Tibial artery (tissue), 4 donors: Measurements from ENCODE around the gene USP35.

Source experiments
- DNase-seq, 2 donors: peaks; one replicate each; pipeline ENCODE4 v3.0.0-alpha.2; 2019
- H3K27ac ChIP-seq, 2 donors: fragments of 200-600 bp; sonication (generic) in 1 of 2; 1 replicate in 1 of 2; 2 replicates in 1 of 2; pipeline ENCODE4 v1.5.1; 2018 to 2019; ENCODE audit warnings: mild to moderate bottlenecking in 1 of 2
- H3K27me3 ChIP-seq, 2 donors: fragments of 200-600 bp; sonication (generic) in 1 of 2; one replicate each; pipeline versions ENCODE4 v1.5.1 to v1.6.0; 2016 to 2019
- H3K36me3 ChIP-seq, 3 donors: fragments of 200-600 bp; sonication (generic) in 2 of 3; one replicate each; pipeline ENCODE4 v1.5.1; 2016 to 2019; ENCODE audit warnings: mild to moderate bottlenecking in 2 of 3
- H3K4me1 ChIP-seq, 4 donors: fragments of 200-600 bp; sonication (generic) in 2 of 4; 1 replicate in 3 of 4; 2 replicates in 1 of 4; pipeline ENCODE4 v1.5.1; 2016 to 2019
- H3K4me3 ChIP-seq, 2 donors: fragments of 200-600 bp; sonication (generic) in 1 of 2; 1 replicate in 1 of 2; 2 replicates in 1 of 2; pipeline ENCODE4 v1.5.1; 2018 to 2019; ENCODE audit warnings: mild to moderate bottlenecking in 2 of 2
- H3K9me3 ChIP-seq, 3 donors: fragments of 200-600 bp; sonication (generic) in 1 of 3; one replicate each; pipeline ENCODE4 v1.5.1; 2016 to 2019
- intact Hi-C: fragments of 100-400 bp; cut with DNase I; formaldehyde crosslinking; loops from one replicate; pipeline ENCODE4 v1.15.0; 2023; ENCODE audit warnings: low total_unique reads
- TF ChIP-seq, protein P1 (sequence below), 2 experiments: fragments of 200-600 bp in 1 of 2; fragments of 450-650 bp in 1 of 2; IDR thresholded peaks; one replicate each; pipeline ENCODE4 v1.5.1; 2017 to 2019; ENCODE audit warnings: antibody characterized with exemption in 2 of 2, mild to moderate bottlenecking in 1 of 2, moderate library complexity in 1 of 2

USP35 gene

DNA sequence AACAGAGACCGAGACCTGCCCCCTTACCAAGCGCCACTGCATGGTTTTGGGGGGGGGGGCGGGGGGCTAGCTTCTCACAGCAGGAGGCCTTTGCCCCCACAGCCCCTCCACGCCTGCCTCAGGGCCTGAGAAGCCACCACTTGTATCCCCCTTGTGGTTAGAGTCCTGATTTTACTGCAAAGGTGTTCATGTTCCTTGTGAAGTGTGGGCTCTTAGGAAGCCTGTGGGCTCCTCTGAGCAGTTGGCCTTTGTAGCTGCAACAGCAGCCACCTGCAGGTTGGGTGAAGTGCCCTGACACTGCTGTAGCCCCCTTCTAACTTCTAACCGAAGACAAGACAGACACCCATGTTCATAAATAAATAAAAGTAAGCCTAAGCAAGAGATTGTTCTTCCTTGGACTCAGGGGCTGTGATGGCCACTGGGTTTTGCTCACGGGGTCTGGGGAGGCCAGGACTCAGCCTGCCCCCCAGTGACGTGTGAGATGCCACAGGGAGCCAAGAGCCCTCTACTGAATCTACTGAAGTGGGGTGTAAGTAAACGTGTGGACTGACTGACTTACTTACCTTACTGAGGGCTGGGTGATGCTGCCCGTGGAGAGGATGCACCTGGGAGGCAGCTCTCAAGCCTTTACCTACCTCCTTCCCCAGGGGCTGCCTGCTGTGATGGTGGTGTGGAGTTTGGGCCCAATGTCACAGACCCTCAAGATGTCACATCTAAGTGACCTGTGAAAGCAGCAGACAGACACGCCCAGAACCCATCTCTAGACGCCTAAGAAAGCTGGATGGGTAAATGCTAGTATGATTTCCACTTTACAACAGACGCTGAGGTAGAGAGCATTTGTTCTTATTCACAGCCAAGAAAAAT lies 25.8 kb downstream of the USP35 start:
- H3K27ac ChIP-seq: peak overlapping the region; percentile 36 to 56
- TF ChIP-seq, protein P1, sequence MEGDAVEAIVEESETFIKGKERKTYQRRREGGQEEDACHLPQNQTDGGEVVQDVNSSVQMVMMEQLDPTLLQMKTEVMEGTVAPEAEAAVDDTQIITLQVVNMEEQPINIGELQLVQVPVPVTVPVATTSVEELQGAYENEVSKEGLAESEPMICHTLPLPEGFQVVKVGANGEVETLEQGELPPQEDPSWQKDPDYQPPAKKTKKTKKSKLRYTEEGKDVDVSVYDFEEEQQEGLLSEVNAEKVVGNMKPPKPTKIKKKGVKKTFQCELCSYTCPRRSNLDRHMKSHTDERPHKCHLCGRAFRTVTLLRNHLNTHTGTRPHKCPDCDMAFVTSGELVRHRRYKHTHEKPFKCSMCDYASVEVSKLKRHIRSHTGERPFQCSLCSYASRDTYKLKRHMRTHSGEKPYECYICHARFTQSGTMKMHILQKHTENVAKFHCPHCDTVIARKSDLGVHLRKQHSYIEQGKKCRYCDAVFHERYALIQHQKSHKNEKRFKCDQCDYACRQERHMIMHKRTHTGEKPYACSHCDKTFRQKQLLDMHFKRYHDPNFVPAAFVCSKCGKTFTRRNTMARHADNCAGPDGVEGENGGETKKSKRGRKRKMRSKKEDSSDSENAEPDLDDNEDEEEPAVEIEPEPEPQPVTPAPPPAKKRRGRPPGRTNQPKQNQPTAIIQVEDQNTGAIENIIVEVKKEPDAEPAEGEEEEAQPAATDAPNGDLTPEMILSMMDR (IDR thresholded peaks at IDR 0.05): no peak
- H3K4me3 ChIP-seq: no peak overlapping the region
- H3K27me3 ChIP-seq: no peaks in the 10 kb centered on the region
- H3K4me1 ChIP-seq: peaks cover 0 to 31% (median 7%) of the 10 kb centered on the region in 4 donors
- H3K36me3 ChIP-seq: peaks cover 35 to 78% (median 75%) of the 10 kb centered on the region in 3 donors
- intact Hi-C loops: no loop called here
- H3K9me3 ChIP-seq: no peaks in the 10 kb centered on the region
- DNase-seq: peak in 1 of 2 donors; percentile 64

DNA sequence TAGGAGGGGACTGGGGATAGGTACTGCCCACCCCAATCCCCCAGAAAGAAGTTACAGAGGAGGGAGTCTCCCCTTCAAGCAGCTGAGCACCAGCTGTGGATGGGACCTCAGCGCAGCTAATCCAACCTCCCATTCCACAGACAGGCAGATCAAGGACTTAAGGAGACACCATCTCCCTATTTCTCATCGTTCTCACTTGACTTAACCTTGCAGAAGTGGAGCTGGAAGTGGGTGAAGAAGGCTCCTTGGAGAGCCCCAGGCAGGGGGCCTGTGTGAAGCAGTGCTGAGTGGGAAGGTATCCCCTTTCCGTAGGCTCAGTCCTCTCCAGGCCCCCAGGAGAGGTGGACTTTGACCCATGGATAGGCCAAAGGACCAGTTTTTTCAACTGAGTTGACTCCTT lies 27.3 kb downstream of the USP35 start:
- Histone ChIP-seq H3K27me3 (no peaks in the 10 kb centered on the region), H3K36me3 (peaks cover 39 to 78% (median 75%) of the 10 kb centered on the region in 3 donors), H3K4me3 (no peak overlapping the region), H3K27ac (peak overlapping the region in 1 of 2 donors; percentile 56), H3K9me3 (no peaks in the 10 kb centered on the region), H3K4me1 (peaks cover 0 to 31% (median 7%) of the 10 kb centered on the region in 4 donors)
- peak in 1 of 2 donors; percentile 60 for DNase-seq
- intact Hi-C loops: no loop called here
- TF ChIP-seq, protein P1 (IDR thresholded peaks at IDR 0.05): no peak

GRCh38 chr11:78216571-78217287 lies 28.0 kb downstream of the USP35 start:
- intact Hi-C loops: no loop called here
- peak in 1 of 2 donors; percentile 38 for DNase-seq
- Histone ChIP-seq H3K4me3 (no peak overlapping the region), H3K9me3 (no peaks in the 10 kb centered on the region), H3K27ac (peak overlapping the region in 1 of 2 donors; percentile 11), H3K36me3 (peaks cover 41 to 80% (median 79%) of the 10 kb centered on the region in 3 donors), H3K4me1 (peaks cover 0 to 30% (median 7%) of the 10 kb centered on the region in 4 donors), H3K27me3 (no peaks in the 10 kb centered on the region)
- TF ChIP-seq, protein P1 (IDR thresholded peaks at IDR 0.05): no peak

- peaks cover 51 to 90% (median 88%) of the 10 kb centered on the region in 3 donors for H3K36me3 ChIP-seq
- no peak overlapping the region for H3K27ac ChIP-seq
- TF ChIP-seq, protein P1 (IDR thresholded peaks at IDR 0.05): no peak
- no peaks in the 10 kb centered on the region for H3K27me3 ChIP-seq
- no peak overlapping the region for H3K4me3 ChIP-seq
- no peaks in the 10 kb centered on the region for H3K9me3 ChIP-seq
- H3K4me1 ChIP-seq: peaks cover 0 to 19% (median 2%) of the 10 kb centered on the region in 4 donors
- intact Hi-C loops: no loop called here
- peak in 1 of 2 donors; percentile 57 for DNase-seq
Measured at GRCh38 chr11:78217650-78218541, 29.2 kb downstream of the USP35 start.
